Fibroblast of lung (primary cell): ENCODE data around the gene COX7A2.
A peak's percentile ranks its signal among the peaks of the same experiment; 100 is the strongest.

Experiments
- EZH2 ChIP-seq: IDR thresholded peaks from 2 replicates; pipeline ENCODE4 v1.5.1; 2012; ENCODE audit warnings: low read length, control low read depth, mild to moderate bottlenecking; ENCODE audit errors: missing control alignments
- TF ChIP-seq, protein P1 (sequence below), 2 donors: IDR thresholded peaks in 1 of 2; conservative IDR thresholded peaks in 1 of 2; 1 replicate in 1 of 2; 2 replicates in 1 of 2; pipeline ENCODE4 v1.5.1; 2011 to 2012; ENCODE audit warnings: low read length in 2 of 2, control low read depth in 1 of 2, inconsistent platforms in 1 of 2, low read depth in 1 of 2, mild to moderate bottlenecking in 1 of 2

DNA sequence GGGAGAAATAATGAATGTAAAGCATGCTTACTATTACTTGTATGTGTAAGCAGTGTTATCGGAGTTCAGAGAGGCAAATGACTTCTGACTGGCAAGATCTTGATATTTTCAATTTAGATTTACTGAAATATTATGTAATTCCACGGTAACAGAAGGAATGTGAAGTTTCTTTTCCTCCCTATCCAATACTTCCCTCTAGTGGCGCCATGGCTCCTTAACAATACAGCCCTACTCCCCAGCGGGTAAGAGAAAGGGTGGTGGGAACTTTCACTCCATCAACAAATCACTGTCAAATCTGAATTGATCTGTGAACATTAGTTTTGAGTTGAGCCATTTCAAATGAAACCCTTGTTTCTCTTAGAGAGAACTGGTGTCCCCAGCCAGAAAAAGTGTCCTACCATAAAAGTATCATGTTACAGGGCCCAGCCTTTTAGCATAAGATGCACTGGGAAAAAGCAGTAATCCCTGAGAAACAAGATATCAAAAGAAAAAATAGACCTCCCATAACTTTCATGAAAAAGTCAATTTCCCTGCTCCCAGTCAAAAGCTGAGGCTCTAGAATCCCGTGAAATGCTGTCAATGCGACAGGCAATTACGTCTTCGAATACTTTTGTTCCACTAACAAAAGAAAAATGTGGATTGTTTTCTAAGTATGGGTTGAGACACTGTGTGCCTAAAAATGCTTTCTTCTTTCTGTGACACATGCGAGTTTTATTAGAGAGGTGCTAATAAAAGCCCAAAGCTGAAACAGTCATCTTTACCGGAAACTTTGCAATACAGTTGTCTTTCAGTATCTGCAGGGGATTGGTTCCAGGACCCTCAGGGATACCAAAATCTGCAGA is 12.9 kb downstream of the COX7A2 start:
- no peak for TF ChIP-seq EZH2
- TF ChIP-seq, protein P1, sequence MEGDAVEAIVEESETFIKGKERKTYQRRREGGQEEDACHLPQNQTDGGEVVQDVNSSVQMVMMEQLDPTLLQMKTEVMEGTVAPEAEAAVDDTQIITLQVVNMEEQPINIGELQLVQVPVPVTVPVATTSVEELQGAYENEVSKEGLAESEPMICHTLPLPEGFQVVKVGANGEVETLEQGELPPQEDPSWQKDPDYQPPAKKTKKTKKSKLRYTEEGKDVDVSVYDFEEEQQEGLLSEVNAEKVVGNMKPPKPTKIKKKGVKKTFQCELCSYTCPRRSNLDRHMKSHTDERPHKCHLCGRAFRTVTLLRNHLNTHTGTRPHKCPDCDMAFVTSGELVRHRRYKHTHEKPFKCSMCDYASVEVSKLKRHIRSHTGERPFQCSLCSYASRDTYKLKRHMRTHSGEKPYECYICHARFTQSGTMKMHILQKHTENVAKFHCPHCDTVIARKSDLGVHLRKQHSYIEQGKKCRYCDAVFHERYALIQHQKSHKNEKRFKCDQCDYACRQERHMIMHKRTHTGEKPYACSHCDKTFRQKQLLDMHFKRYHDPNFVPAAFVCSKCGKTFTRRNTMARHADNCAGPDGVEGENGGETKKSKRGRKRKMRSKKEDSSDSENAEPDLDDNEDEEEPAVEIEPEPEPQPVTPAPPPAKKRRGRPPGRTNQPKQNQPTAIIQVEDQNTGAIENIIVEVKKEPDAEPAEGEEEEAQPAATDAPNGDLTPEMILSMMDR (conservative IDR thresholded peaks at IDR 0.05 in 1 of 2, IDR thresholded peaks at IDR 0.05 in 1 of 2; ENCODE audit: low read depth in 1 of 2, low read length in 2 of 2) = peak; percentile 84 to 89
